Type B pancreatic cell (in vitro differentiated cells): Measurements from ENCODE around the gene DEGS2. TPM values are rescaled to one million over a fixed set of nuclear protein-coding genes. Genes with fewer than 3 reads are reported as not detected.

ENCODE experiments used
- DNase-seq: peaks from one replicate; pipeline ENCODE4 v3.0.0; 2021; ENCODE audit warnings: mixed read lengths; ENCODE audit not compliant: unreplicated experiment; ENCODE audit errors: extremely low spot score
- H3K27ac Mint-ChIP-seq: 2 replicates; pipeline ENCODE4 v1.8.0; 2021; ENCODE audit warnings: mild to moderate bottlenecking, mixed read lengths
- H3K27me3 Mint-ChIP-seq: 2 replicates; pipeline ENCODE4 v1.8.0; 2021; ENCODE audit warnings: mixed read lengths
- H3K36me3 Mint-ChIP-seq: 2 replicates; pipeline ENCODE4 v1.8.0; 2021; ENCODE audit warnings: mixed read lengths
- H3K4me1 Mint-ChIP-seq: one replicate; pipeline ENCODE4 v1.8.0; 2021; ENCODE audit warnings: mixed read lengths; ENCODE audit not compliant: unreplicated experiment
- H3K4me3 Mint-ChIP-seq: 2 replicates; pipeline ENCODE4 v1.8.0; 2021; ENCODE audit warnings: mild to moderate bottlenecking, mixed read lengths
- H3K9me3 Mint-ChIP-seq: 2 replicates; pipeline ENCODE4 v1.8.0; 2021; ENCODE audit warnings: mixed read lengths
- microRNA-seq: library from miRNA; unstranded; fragments of <30 nt; microRNA quantifications from one replicate; pipeline ENCODE4, GENCODE V29; 2020
- total RNA-seq: library from RNA; stranded (reverse); gene quantifications from 2 replicates; pipeline ENCODE4 v1.2.1, GENCODE V29; 2021; ENCODE audit warnings: low replicate concordance
- TF ChIP-seq, protein P1 (sequence below): fragments of 200-600 bp; sonication (generic); conservative IDR thresholded peaks from 2 replicates; pipeline ENCODE4 v1.5.0; 2021; ENCODE audit warnings: antibody characterized with exemption, mild to moderate bottlenecking

Gene DEGS2
- total RNA-seq, 1 donor from 2014 or later, result 5.2 TPM

DNA sequence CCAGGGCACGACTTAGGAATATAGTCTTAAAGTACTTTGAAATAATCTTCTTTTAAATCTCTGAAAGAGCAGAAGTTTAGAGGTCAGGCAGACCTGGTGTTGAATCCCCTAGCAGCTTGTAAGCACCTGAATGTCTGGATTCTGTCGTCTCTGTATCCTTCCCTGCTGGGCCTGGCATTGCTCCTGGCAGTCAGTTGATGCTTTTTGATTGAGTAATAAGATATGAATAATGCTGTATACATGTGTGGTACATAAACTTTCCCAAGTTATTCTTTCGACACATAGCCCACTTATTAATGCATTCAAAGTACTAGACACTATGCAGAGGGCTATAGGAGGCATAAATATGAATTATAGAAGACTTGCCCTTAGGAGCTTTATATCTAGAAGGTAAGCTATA, 62.8 kb downstream of the DEGS2 start:
- Mint-ChIP-seq H3K9me3 (no peaks in the 10 kb centered on the region), H3K4me1 (no peaks in the 10 kb centered on the region), H3K4me3 (no peak overlapping the region), H3K27me3 (no peaks in the 10 kb centered on the region), H3K36me3 (peaks cover 25% of the 10 kb centered on the region), H3K27ac (no peak overlapping the region)
- TF ChIP-seq, protein P1, sequence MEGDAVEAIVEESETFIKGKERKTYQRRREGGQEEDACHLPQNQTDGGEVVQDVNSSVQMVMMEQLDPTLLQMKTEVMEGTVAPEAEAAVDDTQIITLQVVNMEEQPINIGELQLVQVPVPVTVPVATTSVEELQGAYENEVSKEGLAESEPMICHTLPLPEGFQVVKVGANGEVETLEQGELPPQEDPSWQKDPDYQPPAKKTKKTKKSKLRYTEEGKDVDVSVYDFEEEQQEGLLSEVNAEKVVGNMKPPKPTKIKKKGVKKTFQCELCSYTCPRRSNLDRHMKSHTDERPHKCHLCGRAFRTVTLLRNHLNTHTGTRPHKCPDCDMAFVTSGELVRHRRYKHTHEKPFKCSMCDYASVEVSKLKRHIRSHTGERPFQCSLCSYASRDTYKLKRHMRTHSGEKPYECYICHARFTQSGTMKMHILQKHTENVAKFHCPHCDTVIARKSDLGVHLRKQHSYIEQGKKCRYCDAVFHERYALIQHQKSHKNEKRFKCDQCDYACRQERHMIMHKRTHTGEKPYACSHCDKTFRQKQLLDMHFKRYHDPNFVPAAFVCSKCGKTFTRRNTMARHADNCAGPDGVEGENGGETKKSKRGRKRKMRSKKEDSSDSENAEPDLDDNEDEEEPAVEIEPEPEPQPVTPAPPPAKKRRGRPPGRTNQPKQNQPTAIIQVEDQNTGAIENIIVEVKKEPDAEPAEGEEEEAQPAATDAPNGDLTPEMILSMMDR, result no peak
- DNase-seq, result no peak

Small RNA genes within 50 kb of the gene (microRNA-seq; reads per million reads assigned to microRNA genes)
- gene MIR151B, result 60.0 reads per million, percentile 56 among the genes with 10 or more reads in this experiment
- gene MIR342, result 2,006 reads per million, percentile 87 among the genes with 10 or more reads in this experiment

Other genes with a start within 250 kb of the DEGS2 start
- gene EVL, start 94.2 kb downstream of the DEGS2 start, total RNA-seq, result 66.3 and 159 TPM in 2 replicates
- gene YY1, start 79.5 kb upstream of the DEGS2 start, total RNA-seq, result 79.8 and 98.0 TPM in 2 replicates
- gene SLC25A29, start 146.8 kb upstream of the DEGS2 start, total RNA-seq, result 72.8 and 101 TPM in 2 replicates
- not detected in 2 replicates for gene SLC25A47, start 163.7 kb upstream of the DEGS2 start, total RNA-seq
- 9.6 and 11.3 TPM in 2 replicates for gene WDR25, start 216.8 kb upstream of the DEGS2 start, total RNA-seq